Bronchial epithelial cell (primary cell): ENCODE results near the gene C9orf78. TPM values are rescaled to one million over a fixed set of nuclear protein-coding genes. Genes with fewer than 3 reads are reported as not detected.
"Not testable (repeated sequence)": the region's sequence is repeated elsewhere in the genome, so short reads cannot be mapped to it uniquely, and the experiment has no call there.

Experiments used
- DNase-seq: peaks from one replicate; pipeline ENCODE4 v3.0.0-alpha.2; 2010; ENCODE audit warnings: low read depth
- FAIRE-seq: peaks from 2 replicates; lab custom pipeline; 2011; peaks lifted over from hg19 to GRCh38; lab: Jason Lieb, UNC
- H3K27me3 ChIP-seq: 2 replicates; pipeline ENCODE4 v1.5.1; 2011; ENCODE audit warnings: low read length; ENCODE audit not compliant: control insufficient read depth, insufficient read depth
- H3K36me3 ChIP-seq: 2 replicates; pipeline ENCODE4 v1.5.1; 2011; ENCODE audit warnings: low read length; ENCODE audit not compliant: control insufficient read depth, insufficient read depth
- H3K4me3 ChIP-seq: 2 replicates; pipeline ENCODE4 v1.5.1; 2011; ENCODE audit warnings: mild to moderate bottlenecking, low read depth, low read length, control low read depth
- total RNA-seq: library from RNA; depleted of rRNA; stranded (reverse); fragments of >200 nt; gene quantifications from 2 replicates; pipeline ENCODE4 v1.2.1, GENCODE V29; 2014
- TF ChIP-seq, protein P1 (sequence below): IDR thresholded peaks from 2 replicates; pipeline ENCODE4 v1.5.1; 2011; ENCODE audit warnings: mild to moderate bottlenecking, moderate library complexity, low read length, control low read depth, inconsistent platforms; ENCODE audit not compliant: insufficient read depth, severe bottlenecking

C9orf78 gene
- total RNA-seq, 1 donor from 2014 or later: 65.8 TPM

DNA sequence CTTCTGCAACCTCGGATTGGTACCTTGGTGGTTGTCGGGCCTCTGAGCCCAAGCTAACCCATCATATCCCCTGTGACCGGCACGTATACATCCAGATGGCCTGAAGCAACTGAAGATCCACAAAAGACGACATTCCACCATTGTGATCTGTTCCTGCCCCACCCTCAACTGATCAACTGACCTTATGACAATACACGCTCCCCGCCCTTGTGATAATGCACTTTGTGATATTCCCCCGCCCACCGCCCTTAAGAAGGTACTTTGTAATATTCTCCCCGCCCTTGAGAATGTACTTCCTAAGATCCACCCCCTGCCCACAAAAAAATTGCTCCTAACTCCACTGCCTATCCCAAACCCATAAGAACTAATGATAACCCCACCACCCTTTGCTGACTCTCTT, 48.6 kb downstream of the C9orf78 start:
- TF ChIP-seq, protein P1, sequence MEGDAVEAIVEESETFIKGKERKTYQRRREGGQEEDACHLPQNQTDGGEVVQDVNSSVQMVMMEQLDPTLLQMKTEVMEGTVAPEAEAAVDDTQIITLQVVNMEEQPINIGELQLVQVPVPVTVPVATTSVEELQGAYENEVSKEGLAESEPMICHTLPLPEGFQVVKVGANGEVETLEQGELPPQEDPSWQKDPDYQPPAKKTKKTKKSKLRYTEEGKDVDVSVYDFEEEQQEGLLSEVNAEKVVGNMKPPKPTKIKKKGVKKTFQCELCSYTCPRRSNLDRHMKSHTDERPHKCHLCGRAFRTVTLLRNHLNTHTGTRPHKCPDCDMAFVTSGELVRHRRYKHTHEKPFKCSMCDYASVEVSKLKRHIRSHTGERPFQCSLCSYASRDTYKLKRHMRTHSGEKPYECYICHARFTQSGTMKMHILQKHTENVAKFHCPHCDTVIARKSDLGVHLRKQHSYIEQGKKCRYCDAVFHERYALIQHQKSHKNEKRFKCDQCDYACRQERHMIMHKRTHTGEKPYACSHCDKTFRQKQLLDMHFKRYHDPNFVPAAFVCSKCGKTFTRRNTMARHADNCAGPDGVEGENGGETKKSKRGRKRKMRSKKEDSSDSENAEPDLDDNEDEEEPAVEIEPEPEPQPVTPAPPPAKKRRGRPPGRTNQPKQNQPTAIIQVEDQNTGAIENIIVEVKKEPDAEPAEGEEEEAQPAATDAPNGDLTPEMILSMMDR: no peak
- FAIRE-seq: no peak
- DNase-seq: no peak
- H3K36me3 ChIP-seq: no peaks in the 10 kb centered on the region
- no peak overlapping the region for H3K4me3 ChIP-seq
- no peaks in the 10 kb centered on the region for H3K27me3 ChIP-seq

DNA sequence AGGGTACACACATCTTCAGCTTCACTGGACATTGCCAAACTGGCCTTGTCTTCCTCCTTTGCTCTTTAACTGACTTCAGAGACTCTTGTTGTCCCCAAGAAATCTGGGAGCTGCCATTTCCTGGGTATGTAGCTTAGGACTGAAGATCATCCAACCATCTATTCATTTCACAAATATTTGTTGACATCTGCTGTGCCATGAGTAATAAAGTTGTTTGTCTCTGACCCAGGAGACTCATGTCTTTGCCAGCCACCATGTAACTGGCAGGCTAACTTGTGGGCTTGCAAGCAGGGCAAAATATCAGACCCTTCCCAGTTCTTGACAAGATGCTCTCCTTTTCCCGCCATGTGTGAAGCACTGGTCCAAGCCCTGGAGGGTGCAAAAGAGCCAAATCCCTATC, 49.2 kb downstream of the C9orf78 start:
- Histone ChIP-seq H3K36me3 (no peaks in the 10 kb centered on the region), H3K27me3 (no peaks in the 10 kb centered on the region), H3K4me3 (no peak overlapping the region)
- DNase-seq: no peak
- no peak for FAIRE-seq
- TF ChIP-seq, protein P1: no peak

DNA sequence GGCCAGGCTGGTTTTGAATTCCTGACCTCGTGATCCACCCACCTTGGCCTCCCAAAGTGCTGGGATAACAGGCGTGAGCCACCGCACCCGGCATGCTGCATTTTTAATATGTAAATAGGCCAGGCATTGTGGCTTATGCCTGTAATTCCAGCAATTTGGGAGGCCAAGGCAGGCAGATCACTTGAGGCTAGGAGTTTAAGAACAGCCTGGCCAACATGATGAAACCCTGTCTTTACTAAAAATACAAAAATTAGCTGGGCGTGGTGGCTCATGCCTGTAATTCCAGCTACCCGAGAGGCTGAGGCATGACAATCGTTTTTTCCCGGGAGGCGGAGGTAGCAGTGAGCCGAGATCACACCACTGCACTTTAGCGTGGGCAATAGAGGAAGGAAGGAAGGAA, 50.1 kb downstream of the C9orf78 start:
- not testable (repeated sequence) for FAIRE-seq, DNase-seq, H3K36me3 ChIP-seq, H3K4me3 ChIP-seq, H3K27me3 ChIP-seq

DNA sequence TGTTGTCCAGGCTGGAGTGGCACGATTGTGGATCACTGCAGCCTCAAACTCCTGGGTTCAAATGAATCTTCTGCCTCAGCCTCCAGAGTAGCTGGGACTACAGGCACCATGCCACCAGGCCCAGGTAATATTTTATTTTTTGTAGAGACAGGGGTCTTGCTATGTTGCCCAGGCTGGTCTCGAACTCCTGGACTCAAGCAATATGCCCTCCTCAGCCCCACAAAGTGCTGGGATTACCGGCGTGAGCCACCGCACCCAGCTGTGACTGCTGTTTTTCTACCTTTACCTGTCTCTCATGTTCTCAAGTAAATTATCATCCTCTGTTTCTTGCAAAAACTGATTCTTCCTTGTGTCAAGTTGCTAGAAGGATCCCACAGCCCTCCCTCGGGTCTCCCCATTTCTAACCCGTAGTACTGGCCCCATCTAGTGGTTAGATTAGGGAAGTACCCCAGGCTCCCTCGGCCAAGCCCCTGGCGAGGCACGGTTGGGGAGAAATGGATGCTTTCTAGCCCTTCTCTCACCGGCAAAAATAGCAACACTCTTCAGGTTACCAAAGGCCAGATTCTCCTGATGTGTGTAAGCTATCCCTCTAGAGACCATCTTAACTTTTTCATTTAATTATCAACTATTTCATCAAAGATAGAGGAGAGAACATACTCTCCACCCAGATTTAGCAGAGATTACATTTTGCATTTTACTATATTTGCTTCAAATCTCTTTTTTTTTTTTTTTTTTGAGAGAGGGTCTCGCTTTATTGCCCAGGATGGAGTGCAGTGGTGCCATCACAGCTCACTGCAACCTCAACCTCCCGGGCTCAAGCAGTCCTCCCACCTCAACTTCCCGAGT, 51.3 kb downstream of the C9orf78 start:
- DNase-seq (peak; percentile 43), FAIRE-seq (no peak)
- TF ChIP-seq, protein P1: peak; percentile 82
- Histone ChIP-seq H3K36me3 (no peaks in the 10 kb centered on the region), H3K27me3 (no peaks in the 10 kb centered on the region), H3K4me3 (no peak overlapping the region)

DNA sequence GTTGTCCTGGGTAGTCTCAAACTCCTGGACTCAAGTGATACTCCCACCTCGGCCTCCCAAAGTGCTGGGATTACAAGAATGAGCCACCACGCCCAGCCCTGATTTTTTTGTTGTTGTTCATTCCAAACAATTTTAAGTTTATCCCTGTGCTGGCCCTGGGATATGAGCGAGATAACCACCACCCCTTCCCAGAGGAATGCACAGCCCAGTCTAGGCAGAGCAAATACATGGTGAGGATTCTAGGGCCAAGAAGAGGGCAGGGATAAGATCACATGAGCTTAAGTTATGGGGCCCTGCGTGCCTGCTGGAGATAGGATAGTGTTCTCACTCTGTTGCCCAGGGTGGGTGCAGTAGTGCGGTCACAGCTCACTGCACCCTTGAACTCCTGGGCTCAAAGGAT, 53.1 kb downstream of the C9orf78 start:
- H3K36me3 ChIP-seq: no peaks in the 10 kb centered on the region
- no peak for DNase-seq
- H3K4me3 ChIP-seq: no peak overlapping the region
- FAIRE-seq: no peak
- no peaks in the 10 kb centered on the region for H3K27me3 ChIP-seq
- TF ChIP-seq, protein P1: no peak

DNA sequence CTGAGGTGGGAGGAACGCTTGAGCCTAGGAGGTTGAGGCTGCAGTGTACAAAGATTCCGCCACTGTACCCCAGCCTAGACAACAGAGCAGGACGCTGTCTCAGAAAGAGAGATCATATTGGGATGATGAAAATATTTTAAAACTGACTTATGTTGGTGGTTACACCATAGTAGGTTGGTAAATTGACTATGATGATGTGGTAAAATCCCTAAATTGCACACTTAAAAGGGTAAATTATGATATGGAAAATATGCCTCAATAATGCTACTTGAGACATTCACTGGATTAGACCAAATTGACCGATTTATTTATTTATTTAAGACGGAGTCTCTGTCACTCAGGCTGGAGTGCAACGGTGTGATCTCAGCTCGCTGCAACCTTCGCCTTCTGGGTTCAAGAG, 53.9 kb downstream of the C9orf78 start:
- FAIRE-seq: no peak
- no peak for DNase-seq
- Histone ChIP-seq H3K27me3 (no peaks in the 10 kb centered on the region), H3K36me3 (no peaks in the 10 kb centered on the region), H3K4me3 (no peak overlapping the region)
- TF ChIP-seq, protein P1: no peak
